ENCODE results near the gene KCNQ1.

DNA sequence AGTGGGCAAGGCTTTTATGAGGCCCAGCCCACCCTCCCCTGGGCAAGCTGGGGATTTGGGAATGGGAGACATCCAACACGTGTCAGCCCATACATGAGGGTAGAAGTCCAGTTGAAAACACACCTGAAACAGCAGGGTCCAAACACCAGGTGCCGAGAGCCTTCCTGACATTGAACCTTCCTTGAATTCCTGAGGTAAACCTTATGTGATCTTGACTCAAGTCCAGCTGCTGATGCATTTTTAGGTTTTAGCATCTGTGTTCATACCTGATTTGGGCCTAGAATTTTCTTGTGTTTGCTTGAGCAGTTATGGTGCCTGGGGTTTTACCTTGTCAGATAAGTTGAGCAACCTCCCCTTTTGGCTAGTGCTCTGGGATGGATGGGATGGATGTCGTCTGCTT lies 374.5 kb downstream of the KCNQ1 start:
- TF ChIP-seq, protein P1, sequence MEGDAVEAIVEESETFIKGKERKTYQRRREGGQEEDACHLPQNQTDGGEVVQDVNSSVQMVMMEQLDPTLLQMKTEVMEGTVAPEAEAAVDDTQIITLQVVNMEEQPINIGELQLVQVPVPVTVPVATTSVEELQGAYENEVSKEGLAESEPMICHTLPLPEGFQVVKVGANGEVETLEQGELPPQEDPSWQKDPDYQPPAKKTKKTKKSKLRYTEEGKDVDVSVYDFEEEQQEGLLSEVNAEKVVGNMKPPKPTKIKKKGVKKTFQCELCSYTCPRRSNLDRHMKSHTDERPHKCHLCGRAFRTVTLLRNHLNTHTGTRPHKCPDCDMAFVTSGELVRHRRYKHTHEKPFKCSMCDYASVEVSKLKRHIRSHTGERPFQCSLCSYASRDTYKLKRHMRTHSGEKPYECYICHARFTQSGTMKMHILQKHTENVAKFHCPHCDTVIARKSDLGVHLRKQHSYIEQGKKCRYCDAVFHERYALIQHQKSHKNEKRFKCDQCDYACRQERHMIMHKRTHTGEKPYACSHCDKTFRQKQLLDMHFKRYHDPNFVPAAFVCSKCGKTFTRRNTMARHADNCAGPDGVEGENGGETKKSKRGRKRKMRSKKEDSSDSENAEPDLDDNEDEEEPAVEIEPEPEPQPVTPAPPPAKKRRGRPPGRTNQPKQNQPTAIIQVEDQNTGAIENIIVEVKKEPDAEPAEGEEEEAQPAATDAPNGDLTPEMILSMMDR (IDR thresholded peaks at IDR 0.05): no peak
- TF ChIP-seq POLR2AphosphoS5 (IDR thresholded peaks at IDR 0.05): no peak
- TF ChIP-seq POLR2A (IDR thresholded peaks at IDR 0.05): no peak

Data from gastroesophageal sphincter (tissue), 3 donors.